NT2/D1 (cell line): ENCODE measurements around the gene BTG1.

Source experiments
- DNase-seq: peaks from one replicate; pipeline ENCODE4 v3.0.0-alpha.2; 2011; ENCODE audit warnings: low read depth, low spot score
- H3K27me3 ChIP-seq: 2 replicates; pipeline ENCODE4 v1.6.0; 2011; ENCODE audit warnings: mild to moderate bottlenecking; ENCODE audit not compliant: insufficient read length, insufficient read depth
- H3K36me3 ChIP-seq: 2 replicates; pipeline ENCODE4 v1.6.1; 2011; ENCODE audit warnings: mild to moderate bottlenecking, low read length, mixed read lengths; ENCODE audit not compliant: insufficient read depth, insufficient read length
- H3K4me1 ChIP-seq: 2 replicates; pipeline ENCODE4 v1.5.1; 2011; ENCODE audit not compliant: insufficient read depth, insufficient read length
- H3K4me3 ChIP-seq: 2 replicates; pipeline ENCODE4 v1.5.1; 2011; ENCODE audit warnings: low read depth; ENCODE audit not compliant: insufficient read length
- H3K9ac ChIP-seq: 2 replicates; pipeline ENCODE4 v1.6.0; 2011; ENCODE audit warnings: low read depth; ENCODE audit not compliant: insufficient read length
- H3K9me3 ChIP-seq: 2 replicates; pipeline ENCODE4 v1.5.1; 2011; ENCODE audit warnings: mild to moderate bottlenecking, low read length; ENCODE audit not compliant: insufficient read depth
- SUZ12 ChIP-seq: IDR thresholded peaks from 2 replicates; pipeline ENCODE4 v1.6.1; 2011; ENCODE audit not compliant: insufficient read length, insufficient read depth; ENCODE audit errors: extremely low read depth
- YY1 ChIP-seq: IDR thresholded peaks from 2 replicates; pipeline ENCODE4 v1.6.1; 2011; ENCODE audit not compliant: insufficient read length, insufficient read depth
- ZNF274 ChIP-seq: IDR thresholded peaks from 2 replicates; pipeline ENCODE4 v1.6.1; 2011; ENCODE audit warnings: mild to moderate bottlenecking, low read depth, low read length

BTG1 gene

DNA sequence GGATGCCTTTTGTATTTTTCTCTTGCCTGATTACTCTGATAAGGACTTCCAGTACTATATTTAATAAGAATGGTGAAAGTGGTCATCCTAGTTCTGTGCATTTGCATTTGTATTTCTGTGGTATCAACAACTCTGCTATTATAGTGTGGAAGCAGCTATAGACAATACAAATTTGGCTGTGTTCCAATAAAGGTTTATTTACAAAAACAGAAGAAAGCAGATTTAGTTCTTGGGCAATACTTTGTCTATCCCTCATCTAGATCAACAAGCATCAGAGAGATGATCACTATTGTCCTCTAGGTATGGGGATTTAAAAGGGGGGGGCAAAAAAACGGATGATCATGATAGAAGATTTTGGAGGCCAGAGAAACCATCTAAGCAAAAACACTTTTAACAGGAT is 19.1 kb upstream of the BTG1 start:
- no peaks in the 10 kb centered on the region for H3K4me1 ChIP-seq
- H3K27me3 ChIP-seq, result no peaks in the 10 kb centered on the region
- no peaks in the 10 kb centered on the region for H3K9me3 ChIP-seq
- no peaks in the 10 kb centered on the region for H3K36me3 ChIP-seq
- TF ChIP-seq YY1 (no peak), SUZ12 (no peak), ZNF274 (no peak)
- no peak overlapping the region for H3K4me3 ChIP-seq
- no peak overlapping the region for H3K9ac ChIP-seq
- no peak for DNase-seq

DNA sequence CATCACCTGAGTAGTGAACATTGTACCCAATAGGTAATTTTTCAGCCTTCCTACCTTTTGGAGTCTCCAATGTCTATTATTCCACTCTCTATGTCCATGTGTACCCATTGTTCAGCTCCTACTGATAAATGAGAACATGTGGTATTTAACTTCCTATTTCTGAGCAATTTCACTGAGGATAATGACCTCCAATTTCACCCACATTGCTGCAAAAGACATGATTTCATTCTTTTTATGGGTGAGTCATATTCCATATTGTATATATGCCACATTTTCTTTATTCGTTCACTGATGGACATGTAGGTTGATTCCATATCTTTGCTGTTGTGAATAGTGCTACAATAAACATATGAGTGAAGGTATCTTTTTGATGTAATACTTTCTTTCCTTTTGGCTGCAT is 16.4 kb upstream of the BTG1 start:
- Histone ChIP-seq H3K4me1 (no peaks in the 10 kb centered on the region), H3K4me3 (no peak overlapping the region), H3K27me3 (no peaks in the 10 kb centered on the region), H3K9me3 (no peaks in the 10 kb centered on the region), H3K36me3 (no peaks in the 10 kb centered on the region), H3K9ac (no peak overlapping the region)
- no peak for DNase-seq
- TF ChIP-seq YY1 (no peak), SUZ12 (no peak), ZNF274 (no peak)

- Histone ChIP-seq H3K27me3 (no peaks in the 10 kb centered on the region), H3K4me1 (no peaks in the 10 kb centered on the region), H3K4me3 (no peak overlapping the region), H3K9ac (no peak overlapping the region), H3K9me3 (peaks cover 5% of the 10 kb centered on the region; the same call in 1 of the 2 replicates), H3K36me3 (no peaks in the 10 kb centered on the region)
- no peak for TF ChIP-seq YY1
- TF ChIP-seq SUZ12, result no peak
- no peak for TF ChIP-seq ZNF274
- no peak for DNase-seq
These were observed 13.3 kb upstream of the BTG1 start for GRCh38 chr12:92158796-92159439.

DNA sequence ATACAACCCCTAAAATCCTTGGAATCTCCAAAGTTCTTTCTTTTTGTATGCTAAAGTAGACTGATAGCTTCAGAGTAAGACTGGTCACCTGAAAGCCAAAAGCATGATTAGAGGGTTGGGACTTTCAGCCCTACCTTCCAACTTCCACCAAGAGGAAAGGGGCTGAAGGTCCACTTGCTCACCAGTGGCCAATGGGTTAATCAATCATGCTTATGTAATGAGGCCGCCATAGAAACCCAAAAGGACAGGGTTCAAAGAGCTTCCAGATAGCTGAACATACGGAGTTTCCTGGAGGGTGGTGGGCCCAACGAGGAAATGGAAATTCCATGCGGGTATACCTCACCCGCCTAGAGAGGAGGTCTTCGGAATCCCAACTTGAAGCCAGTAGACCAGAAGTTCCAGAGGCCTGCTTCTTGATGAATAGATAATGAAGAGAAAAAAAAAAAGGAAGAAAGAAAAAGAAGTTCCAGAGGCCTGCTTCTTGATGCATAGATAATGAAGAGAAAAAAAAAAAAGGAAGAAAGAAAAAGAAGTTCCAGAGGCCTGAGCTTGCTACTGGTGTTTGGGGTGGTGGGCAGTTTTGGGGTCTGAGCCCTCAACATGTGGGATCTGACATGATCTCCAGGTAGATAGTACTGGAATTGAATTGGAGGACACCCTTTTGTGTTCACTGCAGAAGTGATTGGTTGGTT is 11.2 kb upstream of the BTG1 start:
- Histone ChIP-seq H3K4me3 (no peak overlapping the region), H3K9ac (no peak overlapping the region), H3K27me3 (no peaks in the 10 kb centered on the region), H3K36me3 (no peaks in the 10 kb centered on the region), H3K9me3 (peaks cover 5% of the 10 kb centered on the region; the same call in 1 of the 2 replicates), H3K4me1 (no peaks in the 10 kb centered on the region)
- DNase-seq, result no peak
- TF ChIP-seq SUZ12, result no peak
- no peak for TF ChIP-seq YY1
- no peak for TF ChIP-seq ZNF274

GRCh38 chr12:92156139-92156538 is 10.5 kb upstream of the BTG1 start:
- H3K4me1 ChIP-seq, result no peaks in the 10 kb centered on the region
- H3K27me3 ChIP-seq, result no peaks in the 10 kb centered on the region
- H3K4me3 ChIP-seq, result no peak overlapping the region
- no peak for DNase-seq
- TF ChIP-seq SUZ12, result no peak
- TF ChIP-seq YY1, result no peak
- no peak for TF ChIP-seq ZNF274
- H3K36me3 ChIP-seq, result no peaks in the 10 kb centered on the region
- H3K9ac ChIP-seq, result no peak overlapping the region
- H3K9me3 ChIP-seq, result peaks cover 5% of the 10 kb centered on the region; the same call in 1 of the 2 replicates

DNA sequence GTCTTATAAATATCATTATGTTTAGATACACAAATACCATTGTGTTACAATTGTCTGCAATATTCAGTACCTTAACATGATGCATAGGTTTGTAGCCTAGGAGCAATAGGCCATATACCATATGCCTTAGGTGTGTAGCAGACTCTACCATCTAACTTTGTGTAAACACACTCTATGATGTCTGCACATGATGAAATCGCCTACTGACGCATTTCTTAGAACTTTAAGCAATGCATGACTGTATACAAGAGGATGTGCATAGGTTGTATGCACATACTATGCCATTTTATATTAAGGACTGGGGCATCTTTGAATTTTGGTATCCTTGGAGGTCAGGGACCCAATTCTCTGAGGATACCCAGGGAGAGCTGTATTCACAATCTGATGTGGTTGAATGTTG is 10.1 kb upstream of the BTG1 start:
- H3K9me3 ChIP-seq, result peaks cover 5% of the 10 kb centered on the region; the same call in 1 of the 2 replicates
- TF ChIP-seq YY1 (no peak), SUZ12 (no peak), ZNF274 (no peak)
- H3K36me3 ChIP-seq, result no peaks in the 10 kb centered on the region
- no peak for DNase-seq
- H3K4me1 ChIP-seq, result no peaks in the 10 kb centered on the region
- no peaks in the 10 kb centered on the region for H3K27me3 ChIP-seq
- no peak overlapping the region for H3K4me3 ChIP-seq
- H3K9ac ChIP-seq, result no peak overlapping the region

GRCh38 chr12:92151916-92152315 is 6.3 kb upstream of the BTG1 start:
- Histone ChIP-seq H3K36me3 (no peaks in the 10 kb centered on the region), H3K9me3 (peaks cover 5% of the 10 kb centered on the region; the same call in 1 of the 2 replicates), H3K27me3 (no peaks in the 10 kb centered on the region), H3K9ac (no peak overlapping the region), H3K4me3 (no peak overlapping the region), H3K4me1 (no peaks in the 10 kb centered on the region)
- no peak for DNase-seq
- TF ChIP-seq SUZ12, result no peak
